HG02759 (cell line): Measurements from ENCODE around the gene ATXN7L2.
"Not testable (repeated sequence)": the region's sequence is repeated elsewhere in the genome, so short reads cannot be mapped to it uniquely, and the experiment has no call there.

Source experiments
- ATAC-seq: cut with Tn5 transposase; IDR thresholded peaks from one replicate; pipeline ENCODE4 v1.9.1; 2021; ENCODE audit warnings: mild to moderate bottlenecking, moderate library complexity; ENCODE audit not compliant: unreplicated experiment

ATXN7L2 gene

GRCh38 chr1:109483672-109484518, at the start of gene ATXN7L2:
ATXN7L2 (plus strand) TSS chr1:109483905; CDS start chr1:109483954, 49 bp downstream.
- ATAC-seq: peak; percentile 81

- no peak for ATAC-seq
These were observed 49.2 kb upstream of the ATXN7L2 start for GRCh38 chr1:109434484-109434883.

- ATAC-seq: no peak
These were observed 44.9 kb upstream of the ATXN7L2 start for GRCh38 chr1:109438798-109439297.

- ATAC-seq: no peak
These were observed 42.6 kb upstream of the ATXN7L2 start for GRCh38 chr1:109441069-109441468.

GRCh38 chr1:109443476-109443875, 40.2 kb upstream of the ATXN7L2 start:
- ATAC-seq: no peak

GRCh38 chr1:109444346-109444745, 39.4 kb upstream of the ATXN7L2 start:
- ATAC-seq: no peak

GRCh38 chr1:109445949-109446695, 37.6 kb upstream of the ATXN7L2 start:
- not testable (repeated sequence) for ATAC-seq

GRCh38 chr1:109447524-109447923, 36.2 kb upstream of the ATXN7L2 start:
- no peak for ATAC-seq

- no peak for ATAC-seq
These were observed 29.1 kb upstream of the ATXN7L2 start for GRCh38 chr1:109454497-109455133.

GRCh38 chr1:109457819-109458218, 25.9 kb upstream of the ATXN7L2 start:
- ATAC-seq: no peak

GRCh38 chr1:109466125-109466451, 17.6 kb upstream of the ATXN7L2 start:
- no peak for ATAC-seq

- ATAC-seq: no peak
These were observed 17.0 kb upstream of the ATXN7L2 start, which contains the start of gene SYPL2 for GRCh38 chr1:109466452-109467300. SYPL2 (plus strand) TSS chr1:109466546; CDS start chr1:109466844, 298 bp downstream.

GRCh38 chr1:109467301-109467777, 16.4 kb upstream of the ATXN7L2 start:
- no peak for ATAC-seq

- no peak for ATAC-seq
These were observed 15.6 kb upstream of the ATXN7L2 start for GRCh38 chr1:109468061-109468460.

- ATAC-seq: no peak
These were observed 14.8 kb upstream of the ATXN7L2 start for GRCh38 chr1:109468903-109469302.

GRCh38 chr1:109470245-109470644, 13.5 kb upstream of the ATXN7L2 start:
- ATAC-seq: no peak

GRCh38 chr1:109472779-109473178, 10.9 kb upstream of the ATXN7L2 start:
- ATAC-seq: no peak

- not testable (repeated sequence) for ATAC-seq
These were observed 10.2 kb upstream of the ATXN7L2 start for GRCh38 chr1:109473284-109474057.

GRCh38 chr1:109474697-109475096, 9.0 kb upstream of the ATXN7L2 start:
- ATAC-seq: no peak
